Measurements from ENCODE around the gene KCNQ5.

DNA sequence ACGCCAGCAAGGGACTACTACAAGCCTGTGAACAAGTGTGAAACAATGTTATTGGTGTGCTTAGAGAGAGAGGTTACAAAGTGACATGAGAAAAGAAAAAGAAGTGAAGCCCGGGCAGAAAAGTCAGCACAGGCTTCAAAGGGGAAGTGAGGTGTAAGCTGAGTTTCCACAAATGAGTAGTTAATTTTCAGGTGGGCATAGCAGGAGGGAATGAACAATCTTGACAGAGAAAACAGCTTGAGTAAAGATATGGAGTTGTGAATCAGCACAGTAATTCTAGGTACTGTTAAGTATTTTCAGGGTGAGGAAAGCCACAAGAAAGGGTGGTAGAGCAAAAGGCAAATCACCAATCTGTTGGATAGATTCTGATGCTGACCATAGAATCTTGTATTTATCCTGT is 4.3 kb downstream of the KCNQ5 start:
- TF ChIP-seq CTCF (conservative IDR thresholded peaks at IDR 0.05; ENCODE audit: low read depth, low read length) (no peak), EZH2 (IDR thresholded peaks at IDR 0.05; ENCODE audit: borderline replicate concordance, low read depth, low read length, poor library complexity, severe bottlenecking) (no peak)
